K562 (cell line): ENCODE results near the gene A1BG. TPM values are rescaled to one million over a fixed set of nuclear protein-coding genes. Genes with fewer than 3 reads are reported as not detected.

ENCODE experiments used
- DPF2 ChIP-seq: fragments of 450-650 bp; IDR thresholded peaks from 2 replicates; pipeline ENCODE4 v1.6.1; 2016
- HDAC2 ChIP-seq: fragments of 450-650 bp; IDR thresholded peaks from 2 replicates; pipeline ENCODE4 v1.6.1; 2016; ENCODE audit warnings: mild to moderate bottlenecking
- HIVEP1 ChIP-seq: fragments of 250-450 bp; sonication (Bioruptor Pico); IDR thresholded peaks from 2 replicates; pipeline ENCODE4 v1.4.0; 2020; ENCODE audit warnings: mild to moderate bottlenecking
- LEF1 ChIP-seq: fragments of 450-650 bp; IDR thresholded peaks from 2 replicates; pipeline ENCODE4 v1.6.1; 2016; ENCODE audit warnings: mild to moderate bottlenecking
- PHB2 ChIP-seq: fragments of 450-650 bp; IDR thresholded peaks from 2 replicates; pipeline ENCODE4 v1.6.1; 2017; ENCODE audit warnings: low read depth
- PRMT5 ChIP-seq: sonication (generic); formaldehyde crosslinking; IDR thresholded peaks from 2 replicates; pipeline ENCODE4 v1.5.0; 2020; ENCODE audit warnings: missing genetic modification reagents
- SMARCA5 ChIP-seq: fragments of 450-650 bp; IDR thresholded peaks from 2 replicates; pipeline ENCODE4 v1.6.1; 2016
- SMARCE1 ChIP-seq: fragments of 450-650 bp; IDR thresholded peaks from 2 replicates; pipeline ENCODE4 v1.7.1; 2016; ENCODE audit warnings: mild to moderate bottlenecking
- VEZF1 ChIP-seq: fragments of 200-800 bp; sonication (Bioruptor generic); IDR thresholded peaks from 2 replicates; pipeline ENCODE4 v1.6.1; 2017; ENCODE audit warnings: missing genetic modification characterization, missing compliant biosample characterization
- ZBTB26 ChIP-seq: fragments of 450-650 bp; formaldehyde crosslinking; IDR thresholded peaks from 2 replicates; pipeline ENCODE4 v1.4.0; 2022; ENCODE audit warnings: missing genetic modification characterization
- ZBTB7A ChIP-seq: IDR thresholded peaks from 2 replicates; pipeline ENCODE4 v1.6.1; 2011; ENCODE audit warnings: low read depth, mild to moderate bottlenecking, low read length, moderate library complexity, borderline replicate concordance; ENCODE audit not compliant: control insufficient read depth
- polyA plus RNA-seq, 8 experiments: library from polyadenylated mRNA; depleted of rRNA in 4 of 8; stranded (reverse) in 5 of 8; unstranded in 3 of 8; fragments of >200 nt; fragmentation: Nextera tagmentation in 2 of 8; fragmentation: Illumina TruSeq in 1 of 8; extraction: Ambion mirVana in 2 of 8; extraction: Trizol in 1 of 8; gene quantifications; 2 replicates each; pipeline versions ENCODE4 v1.2.1 to v1.2.3, GENCODE V29; 2011 to 2014; ENCODE audit warnings: inconsistent platforms in 1 of 8, missing spikeins in 1 of 8
- total RNA-seq, 7 experiments: library from RNA; depleted of rRNA in 6 of 7; stranded (reverse); fragments of >200 nt in 6 of 7; fragmentation: Illumina TruSeq in 2 of 7; extraction: Trizol in 2 of 7; gene quantifications; 2 replicates each; pipeline versions ENCODE4 v1.2.1 to v1.2.3, GENCODE V29; 2011 to 2021; ENCODE audit warnings: low replicate concordance in 1 of 7
- TF ChIP-seq, protein P1 (sequence below): fragments of 450-650 bp; IDR thresholded peaks from 2 replicates; pipeline ENCODE4 v1.6.1; 2016; ENCODE audit warnings: mild to moderate bottlenecking, moderate library complexity

Gene A1BG
- total and polyA plus RNA-seq, 9 of the 15 experiments (the other 6 are each of a cell fraction or from before 2014, with no cell fraction given), result 0.10 to 19.8 (median 2.6) TPM

GRCh38 chr19:58381460-58382212, 28.3 kb upstream of the A1BG start (continued):
- TF ChIP-seq, protein P1, sequence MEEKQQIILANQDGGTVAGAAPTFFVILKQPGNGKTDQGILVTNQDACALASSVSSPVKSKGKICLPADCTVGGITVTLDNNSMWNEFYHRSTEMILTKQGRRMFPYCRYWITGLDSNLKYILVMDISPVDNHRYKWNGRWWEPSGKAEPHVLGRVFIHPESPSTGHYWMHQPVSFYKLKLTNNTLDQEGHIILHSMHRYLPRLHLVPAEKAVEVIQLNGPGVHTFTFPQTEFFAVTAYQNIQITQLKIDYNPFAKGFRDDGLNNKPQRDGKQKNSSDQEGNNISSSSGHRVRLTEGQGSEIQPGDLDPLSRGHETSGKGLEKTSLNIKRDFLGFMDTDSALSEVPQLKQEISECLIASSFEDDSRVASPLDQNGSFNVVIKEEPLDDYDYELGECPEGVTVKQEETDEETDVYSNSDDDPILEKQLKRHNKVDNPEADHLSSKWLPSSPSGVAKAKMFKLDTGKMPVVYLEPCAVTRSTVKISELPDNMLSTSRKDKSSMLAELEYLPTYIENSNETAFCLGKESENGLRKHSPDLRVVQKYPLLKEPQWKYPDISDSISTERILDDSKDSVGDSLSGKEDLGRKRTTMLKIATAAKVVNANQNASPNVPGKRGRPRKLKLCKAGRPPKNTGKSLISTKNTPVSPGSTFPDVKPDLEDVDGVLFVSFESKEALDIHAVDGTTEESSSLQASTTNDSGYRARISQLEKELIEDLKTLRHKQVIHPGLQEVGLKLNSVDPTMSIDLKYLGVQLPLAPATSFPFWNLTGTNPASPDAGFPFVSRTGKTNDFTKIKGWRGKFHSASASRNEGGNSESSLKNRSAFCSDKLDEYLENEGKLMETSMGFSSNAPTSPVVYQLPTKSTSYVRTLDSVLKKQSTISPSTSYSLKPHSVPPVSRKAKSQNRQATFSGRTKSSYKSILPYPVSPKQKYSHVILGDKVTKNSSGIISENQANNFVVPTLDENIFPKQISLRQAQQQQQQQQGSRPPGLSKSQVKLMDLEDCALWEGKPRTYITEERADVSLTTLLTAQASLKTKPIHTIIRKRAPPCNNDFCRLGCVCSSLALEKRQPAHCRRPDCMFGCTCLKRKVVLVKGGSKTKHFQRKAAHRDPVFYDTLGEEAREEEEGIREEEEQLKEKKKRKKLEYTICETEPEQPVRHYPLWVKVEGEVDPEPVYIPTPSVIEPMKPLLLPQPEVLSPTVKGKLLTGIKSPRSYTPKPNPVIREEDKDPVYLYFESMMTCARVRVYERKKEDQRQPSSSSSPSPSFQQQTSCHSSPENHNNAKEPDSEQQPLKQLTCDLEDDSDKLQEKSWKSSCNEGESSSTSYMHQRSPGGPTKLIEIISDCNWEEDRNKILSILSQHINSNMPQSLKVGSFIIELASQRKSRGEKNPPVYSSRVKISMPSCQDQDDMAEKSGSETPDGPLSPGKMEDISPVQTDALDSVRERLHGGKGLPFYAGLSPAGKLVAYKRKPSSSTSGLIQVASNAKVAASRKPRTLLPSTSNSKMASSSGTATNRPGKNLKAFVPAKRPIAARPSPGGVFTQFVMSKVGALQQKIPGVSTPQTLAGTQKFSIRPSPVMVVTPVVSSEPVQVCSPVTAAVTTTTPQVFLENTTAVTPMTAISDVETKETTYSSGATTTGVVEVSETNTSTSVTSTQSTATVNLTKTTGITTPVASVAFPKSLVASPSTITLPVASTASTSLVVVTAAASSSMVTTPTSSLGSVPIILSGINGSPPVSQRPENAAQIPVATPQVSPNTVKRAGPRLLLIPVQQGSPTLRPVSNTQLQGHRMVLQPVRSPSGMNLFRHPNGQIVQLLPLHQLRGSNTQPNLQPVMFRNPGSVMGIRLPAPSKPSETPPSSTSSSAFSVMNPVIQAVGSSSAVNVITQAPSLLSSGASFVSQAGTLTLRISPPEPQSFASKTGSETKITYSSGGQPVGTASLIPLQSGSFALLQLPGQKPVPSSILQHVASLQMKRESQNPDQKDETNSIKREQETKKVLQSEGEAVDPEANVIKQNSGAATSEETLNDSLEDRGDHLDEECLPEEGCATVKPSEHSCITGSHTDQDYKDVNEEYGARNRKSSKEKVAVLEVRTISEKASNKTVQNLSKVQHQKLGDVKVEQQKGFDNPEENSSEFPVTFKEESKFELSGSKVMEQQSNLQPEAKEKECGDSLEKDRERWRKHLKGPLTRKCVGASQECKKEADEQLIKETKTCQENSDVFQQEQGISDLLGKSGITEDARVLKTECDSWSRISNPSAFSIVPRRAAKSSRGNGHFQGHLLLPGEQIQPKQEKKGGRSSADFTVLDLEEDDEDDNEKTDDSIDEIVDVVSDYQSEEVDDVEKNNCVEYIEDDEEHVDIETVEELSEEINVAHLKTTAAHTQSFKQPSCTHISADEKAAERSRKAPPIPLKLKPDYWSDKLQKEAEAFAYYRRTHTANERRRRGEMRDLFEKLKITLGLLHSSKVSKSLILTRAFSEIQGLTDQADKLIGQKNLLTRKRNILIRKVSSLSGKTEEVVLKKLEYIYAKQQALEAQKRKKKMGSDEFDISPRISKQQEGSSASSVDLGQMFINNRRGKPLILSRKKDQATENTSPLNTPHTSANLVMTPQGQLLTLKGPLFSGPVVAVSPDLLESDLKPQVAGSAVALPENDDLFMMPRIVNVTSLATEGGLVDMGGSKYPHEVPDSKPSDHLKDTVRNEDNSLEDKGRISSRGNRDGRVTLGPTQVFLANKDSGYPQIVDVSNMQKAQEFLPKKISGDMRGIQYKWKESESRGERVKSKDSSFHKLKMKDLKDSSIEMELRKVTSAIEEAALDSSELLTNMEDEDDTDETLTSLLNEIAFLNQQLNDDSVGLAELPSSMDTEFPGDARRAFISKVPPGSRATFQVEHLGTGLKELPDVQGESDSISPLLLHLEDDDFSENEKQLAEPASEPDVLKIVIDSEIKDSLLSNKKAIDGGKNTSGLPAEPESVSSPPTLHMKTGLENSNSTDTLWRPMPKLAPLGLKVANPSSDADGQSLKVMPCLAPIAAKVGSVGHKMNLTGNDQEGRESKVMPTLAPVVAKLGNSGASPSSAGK, result peak; percentile 22; the same call in 1 of the 2 replicates
- TF ChIP-seq ZBTB7A (peak; percentile 11; the same call in 1 of the 2 replicates), LEF1 (0 out of 2 replicates have a peak, but pooled peaks have one; percentile 27), HDAC2 (peak; percentile 52; the same call in 1 of the 2 replicates), ZBTB26 (CRISPR knock-in tag) (no peak), SMARCE1 (peak; percentile 62), PRMT5 (no peak), PHB2 (0 out of 2 replicates have a peak, but pooled peaks have one; percentile 39), SMARCA5 (peak; percentile 47), VEZF1 (peak; percentile 62), DPF2 (peak; percentile 58), HIVEP1 (CRISPR knock-in tag) (no peak)
